Cardiac muscle cell (in vitro differentiated cells and primary cell): ENCODE measurements around the gene CFAP74. TPM values are rescaled to one million over a fixed set of nuclear protein-coding genes. Genes with fewer than 3 reads are reported as not detected.

ENCODE experiments used
- DNase-seq, 2 donors: peaks; one replicate each; pipeline versions ENCODE4 v3.0.0 to v3.0.0-alpha.2; 2010 to 2017; ENCODE audit warnings: low read depth in 1 of 2, low spot score in 1 of 2
- H3K27ac ChIP-seq: fragments of 200-600 bp; sonication (generic); 2 replicates; pipeline ENCODE4 v1.5.1; 2016
- H3K27me3 ChIP-seq: fragments of 200-600 bp; sonication (generic); 2 replicates; pipeline ENCODE4 v1.6.0; 2016; ENCODE audit warnings: control low read depth
- H3K36me3 ChIP-seq: fragments of 200-600 bp; sonication (generic); 2 replicates; pipeline ENCODE4 v1.5.1; 2016; ENCODE audit warnings: control low read depth
- H3K4me1 ChIP-seq: fragments of 200-600 bp; sonication (generic); 2 replicates; pipeline ENCODE4 v1.8.1; 2017; ENCODE audit warnings: low read depth, mild to moderate bottlenecking, mixed run types
- H3K4me3 ChIP-seq: fragments of 200-600 bp; sonication (generic); 2 replicates; pipeline ENCODE4 v1.5.1; 2016; ENCODE audit warnings: mild to moderate bottlenecking
- H3K9me3 ChIP-seq: fragments of 200-600 bp; sonication (generic); 2 replicates; pipeline ENCODE4 v1.5.1; 2017; ENCODE audit warnings: low read depth, mild to moderate bottlenecking, control low read depth
- CTCF ChIP-seq: IDR thresholded peaks from 2 replicates; pipeline ENCODE4 v1.5.1; 2012; ENCODE audit warnings: low read depth, mild to moderate bottlenecking, low read length
- polyA plus RNA-seq: library from polyadenylated mRNA; unstranded; fragments of >200 nt; fragmentation: Nextera tagmentation; extraction: Ambion mirVana; gene quantifications from 2 replicates; pipeline ENCODE4 v1.2.1, GENCODE V29; 2016
- total RNA-seq: library from RNA; depleted of rRNA; stranded (reverse); fragments of >200 nt; gene quantifications from 2 replicates; pipeline ENCODE4 v1.2.3, GENCODE V29; 2016

The CFAP74 gene
- total and polyA plus RNA-seq, 2 experiments from 2014 or later, result 0.63 to 1.7 TPM

- no peaks in the 10 kb centered on the region for H3K36me3 ChIP-seq
- no peak for DNase-seq
- no peaks in the 10 kb centered on the region for H3K9me3 ChIP-seq
- no peak for TF ChIP-seq CTCF
- no peaks in the 10 kb centered on the region for H3K4me1 ChIP-seq
- H3K4me3 ChIP-seq, result no peak overlapping the region
- H3K27ac ChIP-seq, result no peak overlapping the region
- H3K27me3 ChIP-seq, result peaks cover 28% of the 10 kb centered on the region
Observed at GRCh38 chr1:2024887-2025286, 21.3 kb upstream of the CFAP74 start.

- H3K27ac ChIP-seq, result no peak overlapping the region
- DNase-seq, result no peak
- H3K36me3 ChIP-seq, result no peaks in the 10 kb centered on the region
- no peaks in the 10 kb centered on the region for H3K9me3 ChIP-seq
- TF ChIP-seq CTCF, result no peak
- H3K27me3 ChIP-seq, result peaks cover 32% of the 10 kb centered on the region
- no peaks in the 10 kb centered on the region for H3K4me1 ChIP-seq
- no peak overlapping the region for H3K4me3 ChIP-seq
Observed at GRCh38 chr1:2024451-2024850, 20.9 kb upstream of the CFAP74 start.

- H3K4me1 ChIP-seq, result no peaks in the 10 kb centered on the region
- no peak overlapping the region for H3K27ac ChIP-seq
- no peak for DNase-seq
- no peaks in the 10 kb centered on the region for H3K36me3 ChIP-seq
- H3K27me3 ChIP-seq, result peaks cover 44% of the 10 kb centered on the region
- no peak for TF ChIP-seq CTCF
- no peaks in the 10 kb centered on the region for H3K9me3 ChIP-seq
- H3K4me3 ChIP-seq, result no peak overlapping the region
Observed at GRCh38 chr1:2023187-2023586, 19.6 kb upstream of the CFAP74 start.

DNA sequence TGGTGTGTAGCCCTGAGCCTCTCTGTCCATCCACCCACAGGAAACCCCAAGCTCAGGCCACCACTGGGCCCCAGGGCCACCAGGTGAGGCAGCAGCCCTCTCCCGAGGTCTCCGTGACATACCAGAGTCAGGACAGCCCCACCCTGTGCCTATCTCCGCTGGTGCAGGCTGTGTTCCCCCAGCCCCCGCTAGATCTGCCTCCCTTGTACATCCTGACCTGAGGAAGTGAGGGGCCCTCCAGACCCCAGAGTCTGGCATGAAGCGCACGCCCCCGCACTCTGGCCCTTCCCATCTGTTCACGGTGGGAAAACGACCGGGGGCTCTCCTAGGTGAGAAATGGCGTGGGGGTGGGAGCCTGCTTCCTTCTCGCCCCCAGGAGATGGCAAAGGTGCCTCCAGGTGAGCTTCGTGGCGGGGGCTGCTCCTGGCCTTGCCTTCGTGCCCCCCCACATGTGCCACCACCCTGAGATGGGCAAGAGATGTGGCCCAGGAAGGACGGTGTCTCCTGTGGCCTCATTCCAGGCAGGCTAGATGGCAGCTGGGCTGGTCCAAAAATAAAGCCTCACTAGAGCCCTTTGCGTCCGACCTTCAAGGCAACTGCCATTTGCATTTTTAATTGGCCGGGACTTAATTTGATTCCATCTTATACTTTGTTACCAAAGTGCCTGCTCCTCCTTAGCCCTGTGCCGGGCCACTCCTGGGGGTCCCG is 18.6 kb upstream of the CFAP74 start:
- no peaks in the 10 kb centered on the region for H3K4me1 ChIP-seq
- no peak overlapping the region for H3K4me3 ChIP-seq
- no peaks in the 10 kb centered on the region for H3K9me3 ChIP-seq
- TF ChIP-seq CTCF, result no peak
- DNase-seq, result no peak
- no peak overlapping the region for H3K27ac ChIP-seq
- H3K27me3 ChIP-seq, result peaks cover 53% of the 10 kb centered on the region
- H3K36me3 ChIP-seq, result no peaks in the 10 kb centered on the region

DNA sequence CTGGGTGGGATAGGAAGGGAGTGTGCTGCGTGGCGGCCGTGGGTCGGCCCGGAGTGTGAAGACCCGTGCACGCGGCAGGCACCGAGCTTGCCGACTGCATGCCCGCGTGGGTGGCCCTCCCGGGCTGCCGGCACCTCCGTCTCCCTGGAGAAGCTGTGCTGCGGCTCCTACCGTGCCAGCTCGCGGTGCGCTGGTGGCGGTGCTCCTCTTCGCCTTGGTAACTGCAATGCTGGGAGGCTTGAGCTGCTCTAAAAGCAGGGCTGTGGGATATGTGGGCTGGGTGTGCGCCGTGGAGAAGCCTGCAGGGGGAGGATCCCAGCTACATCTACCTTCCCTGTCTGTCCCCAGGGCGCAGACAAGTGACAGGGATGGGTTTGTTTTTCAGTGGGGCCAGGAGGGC is 18.0 kb upstream of the CFAP74 start:
- no peak for DNase-seq
- no peak overlapping the region for H3K27ac ChIP-seq
- H3K9me3 ChIP-seq, result no peaks in the 10 kb centered on the region
- H3K27me3 ChIP-seq, result peaks cover 58% of the 10 kb centered on the region
- no peaks in the 10 kb centered on the region for H3K36me3 ChIP-seq
- no peak for TF ChIP-seq CTCF
- no peaks in the 10 kb centered on the region for H3K4me1 ChIP-seq
- no peak overlapping the region for H3K4me3 ChIP-seq
